Measurements from ENCODE around the gene PREX1. TPM values are rescaled to one million over a fixed set of nuclear protein-coding genes. Genes with fewer than 3 reads are reported as not detected.
"Not testable (repeated sequence)": the region's sequence is repeated elsewhere in the genome, so short reads cannot be mapped to it uniquely, and the experiment has no call there.

The PREX1 gene
- total RNA-seq, 2 donors from 2014 or later, result 6.2 to 11.8 TPM

DNA sequence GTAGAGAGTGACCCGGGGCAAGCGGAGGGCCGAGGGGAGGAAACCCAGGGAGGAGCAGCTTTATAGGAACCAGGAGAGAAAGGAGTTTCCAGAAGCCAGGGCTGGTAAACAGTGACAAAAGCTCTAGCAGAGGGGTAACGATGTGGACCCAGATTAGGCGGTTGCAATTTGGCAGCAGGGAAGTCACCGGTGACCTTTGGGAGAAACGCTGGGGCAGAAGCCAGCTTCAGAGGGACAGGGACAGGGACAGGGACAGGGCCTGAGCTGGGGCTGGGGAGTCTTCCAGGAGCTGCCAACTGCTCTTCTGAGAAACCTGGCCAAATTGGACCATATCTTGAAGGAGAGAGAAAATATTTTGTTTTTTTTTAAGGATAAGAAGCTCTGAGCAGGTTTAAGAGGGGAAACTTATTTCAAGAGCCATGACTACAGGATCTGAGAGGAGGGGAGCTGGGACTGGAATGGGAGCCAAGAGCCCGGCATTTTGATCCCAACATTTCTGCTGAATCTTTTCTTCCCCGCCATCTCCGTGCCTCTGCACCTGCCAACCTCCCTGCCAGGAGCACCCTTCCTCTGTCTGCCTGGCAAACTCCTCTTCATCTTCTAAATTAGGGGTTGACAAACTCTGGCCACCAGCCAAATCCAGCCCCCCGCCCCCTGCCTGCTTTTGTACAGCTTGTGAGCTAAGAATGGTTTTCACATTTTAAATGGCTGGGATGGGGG lies 22.6 kb upstream of the PREX1 start:
- ATAC-seq (no peak), DNase-seq (no peak)
- intact Hi-C loops (cut with DNase I, micrococcal nuclease), result no loop called here

- DNase-seq, result no peak
- intact Hi-C loops (cut with DNase I, micrococcal nuclease), result no loop called here
- no peak for ATAC-seq
Observed at GRCh38 chr20:48849779-48850178, 22.0 kb upstream of the PREX1 start.

DNA sequence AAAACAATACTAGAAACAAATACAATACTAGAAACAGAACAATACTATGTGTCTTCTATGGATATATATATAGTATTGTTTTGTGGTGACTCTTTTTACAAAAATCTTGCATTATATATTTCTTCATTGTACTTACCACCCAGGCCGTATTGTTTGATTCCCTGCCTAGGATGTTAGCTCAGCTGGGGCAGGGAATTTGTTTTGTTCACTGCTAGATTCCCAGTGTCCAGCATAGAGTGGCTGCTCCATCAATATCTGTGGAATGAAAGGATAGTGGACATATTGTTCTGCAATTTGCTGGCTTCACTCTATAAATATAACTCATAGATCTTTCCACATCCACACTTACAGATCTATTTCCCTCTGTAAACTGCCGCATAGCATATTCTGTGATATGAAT lies 21.5 kb upstream of the PREX1 start:
- no peak for DNase-seq

DNA sequence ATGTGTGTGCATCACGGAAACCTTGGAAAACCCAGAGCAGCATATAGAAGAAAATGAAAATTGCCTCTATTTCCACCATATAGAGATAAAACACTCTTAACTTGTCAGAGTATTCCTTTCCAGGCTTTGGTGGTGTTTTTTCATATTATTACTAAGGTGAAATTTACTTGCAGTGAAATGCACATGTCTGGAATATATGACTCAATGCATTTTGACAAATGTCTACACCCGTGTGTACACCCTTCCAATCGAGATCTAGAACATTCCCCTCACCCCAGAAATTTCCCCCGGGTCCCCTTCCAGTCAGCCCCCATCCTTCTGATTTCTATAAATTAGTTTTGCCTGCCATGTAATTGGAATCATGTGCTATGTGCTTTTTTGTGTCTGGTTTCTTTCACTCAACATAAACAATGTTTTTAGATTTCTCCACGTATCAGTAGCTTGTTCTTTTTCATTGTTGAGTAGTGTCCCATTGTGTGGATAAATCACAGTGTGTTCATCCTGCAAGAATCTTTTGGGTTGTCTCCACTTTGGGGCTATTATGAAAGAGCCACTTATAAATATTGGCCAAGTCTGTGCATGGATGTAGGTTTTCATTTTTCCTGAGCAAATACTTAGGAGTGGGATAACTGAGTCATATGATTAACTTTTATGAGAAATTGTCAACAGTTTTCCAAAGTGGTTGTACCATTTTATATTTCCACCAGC lies 19.9 kb upstream of the PREX1 start:
- no peak for DNase-seq
- intact Hi-C loops (cut with DNase I, micrococcal nuclease), result no loop called here
- no peak for ATAC-seq

More for the DNA sequence above, 21.5 kb upstream of the PREX1 start:
- intact Hi-C loops (cut with DNase I, micrococcal nuclease), result no loop called here
- ATAC-seq, result no peak

- peak in 1 of 2 donors; percentile 7 for DNase-seq
- ATAC-seq, result no peak
- intact Hi-C loops (cut with DNase I, micrococcal nuclease), result no loop called here
Observed at GRCh38 chr20:48846516-48847492, 19.0 kb upstream of the PREX1 start.

DNA sequence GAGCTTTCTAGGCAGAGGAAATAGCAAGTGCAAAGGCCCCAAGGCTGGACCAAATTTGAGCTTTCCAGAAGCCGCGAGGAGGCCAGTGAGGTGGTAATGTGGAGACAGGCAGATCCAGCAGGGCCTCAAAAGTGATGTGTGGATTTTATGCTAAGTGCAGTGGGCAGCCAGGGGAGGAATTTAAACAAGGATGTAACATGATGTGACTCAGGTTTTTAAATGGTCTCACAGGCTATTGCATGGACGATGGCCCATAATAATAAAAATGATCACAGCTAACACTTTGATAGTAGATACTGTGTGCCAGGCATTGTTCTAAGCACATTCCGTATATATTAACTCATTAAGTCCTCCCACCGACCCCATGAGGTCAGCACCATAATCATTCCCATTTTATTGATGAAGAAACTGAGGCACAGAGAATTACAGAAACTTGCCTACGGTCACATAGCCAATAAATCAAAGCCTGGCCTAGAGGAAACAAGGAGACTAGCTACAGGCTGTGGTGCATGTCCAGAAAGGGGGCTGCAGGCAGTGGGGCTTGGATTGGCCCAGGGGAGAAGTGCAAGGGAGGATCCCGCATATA lies 18.0 kb upstream of the PREX1 start:
- intact Hi-C loops (cut with DNase I, micrococcal nuclease), result no loop called here
- DNase-seq (no peak), ATAC-seq (no peak)

GRCh38 chr20:48844996-48845395 lies 17.2 kb upstream of the PREX1 start:
- intact Hi-C loops (cut with DNase I, micrococcal nuclease), result no loop called here
- ATAC-seq, result no peak
- no peak for DNase-seq

- intact Hi-C loops (cut with DNase I, micrococcal nuclease); DNase-seq; ATAC-seq: not testable (repeated sequence)
Observed at GRCh38 chr20:48843896-48844295, 16.1 kb upstream of the PREX1 start.

DNA sequence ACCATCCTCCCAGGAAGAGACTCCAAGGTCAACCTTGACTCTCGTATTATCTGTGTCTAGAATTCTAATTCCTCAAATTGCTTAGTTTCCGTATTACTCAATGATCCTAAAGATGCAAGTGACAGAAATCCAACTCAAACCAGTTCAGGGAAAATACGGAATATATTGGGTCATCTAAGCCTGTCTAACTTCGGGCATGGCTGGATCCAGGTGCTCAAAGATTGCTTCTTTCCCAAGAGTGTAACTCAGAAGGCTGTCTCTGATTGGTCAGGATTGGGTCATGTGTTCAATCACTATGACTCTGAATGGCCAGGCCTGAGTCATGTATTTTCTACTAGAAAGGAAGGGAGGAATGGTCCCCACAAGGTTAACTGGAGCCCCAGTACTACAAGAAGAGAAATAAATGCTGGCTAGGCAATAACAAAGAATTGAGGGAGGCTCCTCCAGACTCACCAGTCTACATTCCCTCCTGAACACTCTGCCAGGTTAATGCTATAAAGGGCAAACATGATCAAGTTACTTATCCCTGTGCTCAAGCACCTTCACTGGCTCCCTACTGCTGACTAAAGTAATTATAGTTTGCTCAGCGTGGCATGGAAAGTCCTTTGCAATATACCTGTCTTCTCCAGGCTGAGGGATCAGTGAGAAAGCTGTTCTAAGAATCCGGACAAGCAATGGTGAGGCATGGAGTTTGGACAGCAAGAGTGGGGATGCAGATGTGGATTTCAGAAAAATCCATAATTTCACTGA lies 15.4 kb upstream of the PREX1 start:
- no peak for DNase-seq

DNA sequence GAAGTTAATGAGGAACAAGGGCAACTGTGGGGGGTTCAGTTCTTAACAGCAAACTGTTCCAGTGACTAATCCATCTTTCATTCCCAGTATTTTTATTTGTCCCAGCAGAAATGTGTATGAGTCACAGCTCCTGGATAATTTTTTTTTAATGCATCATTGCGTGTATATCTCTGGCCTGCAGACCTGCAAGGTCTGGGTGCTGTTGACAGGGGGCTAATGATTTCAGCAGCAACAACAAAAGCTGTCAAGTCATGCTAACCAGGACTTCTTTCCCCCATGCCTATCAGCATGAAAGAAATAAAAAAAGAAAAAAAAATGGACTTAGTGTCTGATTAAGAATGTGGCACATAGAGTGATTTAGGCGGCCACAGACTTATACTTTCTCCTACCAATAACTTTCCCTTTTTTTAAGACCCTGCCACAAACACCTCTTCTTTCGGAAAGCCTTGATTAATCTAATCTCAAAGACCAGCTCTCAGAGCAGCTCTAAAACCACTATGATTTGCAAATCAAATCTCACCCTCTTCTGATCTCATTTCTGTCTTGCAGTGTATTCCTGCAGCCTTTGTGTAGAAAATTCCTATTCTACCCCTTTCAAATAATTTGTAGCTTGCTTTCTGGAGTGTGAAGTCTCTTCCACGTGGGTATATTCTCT lies 14.2 kb upstream of the PREX1 start:
- ATAC-seq (no peak), DNase-seq (no peak)
- intact Hi-C loops (cut with DNase I, micrococcal nuclease), result no loop called here

More for the DNA sequence above, 15.4 kb upstream of the PREX1 start:
- no peak for ATAC-seq
- intact Hi-C loops (cut with DNase I, micrococcal nuclease), result no loop called here

- no peak for ATAC-seq
- DNase-seq, result no peak
- intact Hi-C loops (cut with DNase I, micrococcal nuclease), result no loop called here
Observed at GRCh38 chr20:48841196-48841874, 13.5 kb upstream of the PREX1 start.

- DNase-seq (no peak), ATAC-seq (no peak)
- intact Hi-C loops (cut with DNase I, micrococcal nuclease), result no loop called here
Observed at GRCh38 chr20:48839154-48839917, 11.5 kb upstream of the PREX1 start.

GRCh38 chr20:48837014-48837413 lies 9.2 kb upstream of the PREX1 start:
- intact Hi-C loops (cut with DNase I, micrococcal nuclease), result no loop called here
- ATAC-seq, result no peak

DNA sequence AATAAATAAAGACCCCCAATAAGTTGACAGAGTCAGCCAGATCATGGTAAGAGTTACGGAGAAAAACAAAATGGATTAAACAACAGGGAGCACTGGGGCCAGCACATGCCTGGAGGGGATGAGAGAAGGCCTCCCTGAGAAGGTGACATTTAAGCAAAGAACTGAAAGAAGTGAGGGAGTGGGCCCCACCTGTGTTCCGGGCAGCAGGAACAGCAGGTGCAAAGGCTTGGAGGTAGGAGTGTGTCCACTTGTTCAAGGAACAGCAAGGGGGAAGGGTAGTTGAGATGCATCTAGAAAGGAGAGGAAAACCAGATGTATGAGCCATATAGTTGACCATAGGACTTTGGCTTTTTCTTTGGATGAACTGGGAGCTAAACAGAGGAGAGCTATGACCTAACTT lies 7.6 kb upstream of the PREX1 start:
- no peak for ATAC-seq
- DNase-seq, result no peak
- intact Hi-C loops (cut with DNase I, micrococcal nuclease), result no loop called here

More at GRCh38 chr20:48837014-48837413, 9.2 kb upstream of the PREX1 start:
- DNase-seq, result no peak

DNA sequence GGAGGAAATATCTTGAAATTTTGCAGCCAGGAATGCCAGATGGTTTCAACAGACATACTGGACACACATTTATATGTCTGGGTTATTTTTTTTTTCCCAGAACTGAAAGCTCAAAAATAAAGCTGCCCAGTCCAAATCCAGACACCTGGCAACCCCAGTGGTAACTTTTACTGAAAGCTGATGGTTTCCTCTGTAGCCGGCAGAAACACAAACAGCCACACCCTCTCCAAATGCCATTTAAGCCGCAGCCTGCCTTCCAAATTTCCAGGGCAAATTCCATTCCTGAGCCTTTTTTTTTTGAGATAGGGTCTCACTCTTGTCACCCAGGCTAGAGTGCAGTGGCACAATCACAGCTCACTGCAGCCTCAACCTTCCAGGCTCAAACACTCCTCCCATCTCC lies 6.5 kb upstream of the PREX1 start:
- DNase-seq (no peak), ATAC-seq (no peak)
- intact Hi-C loops (cut with DNase I, micrococcal nuclease), result no loop called here

DNA sequence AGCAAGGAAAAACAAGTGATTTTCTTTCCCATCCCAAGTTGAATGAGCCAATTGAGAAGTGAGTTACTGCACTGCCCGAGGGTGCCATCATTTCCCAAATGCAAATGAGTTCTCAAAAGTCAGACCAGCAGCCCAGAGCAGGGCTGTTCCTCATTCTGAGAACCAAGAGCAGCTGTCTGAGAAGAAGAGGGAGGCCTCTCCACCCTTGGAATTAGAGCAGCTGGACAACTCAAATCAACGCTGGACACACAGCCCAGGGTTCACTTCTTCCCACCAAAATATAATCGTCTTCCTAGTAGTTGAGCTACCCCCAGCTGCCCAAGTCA lies 4.6 kb upstream of the PREX1 start:
- ATAC-seq, result no peak
- intact Hi-C loops (cut with DNase I, micrococcal nuclease), result no loop called here
- DNase-seq, result no peak

All from left colon (tissue), 2 donors.